IMR-90 (cell line): ENCODE data around the gene CDH23. TPM values are rescaled to one million over a fixed set of nuclear protein-coding genes. Genes with fewer than 3 reads are reported as not detected.

Experiments
- ATAC-seq: fragments of 200-7000 bp; cut with Tn5 transposase; 2 replicates; pipeline ENCODE4 v1.9.1; 2020; ENCODE audit warnings: low read depth, mild to moderate bottlenecking, moderate library complexity
- BruUV-seq: library from RNA; stranded (reverse); fragments of 400-500 nt; replicated peaks from 2 replicates; lab custom pipeline; 2021; lab: Mats Ljungman, UMichigan
- CTCF ChIA-PET: fragments of 300-600 bp; formaldehyde crosslinking; extraction: SDS; loops from one replicate; lab custom pipeline; 2021; ENCODE audit warnings: antibody characterized with exemption; lab: Yijun Ruan, JAX
- POLR2A ChIA-PET: fragments of 300-600 bp; sonication (Branson Sonifier 250); formaldehyde crosslinking; loops from one replicate; lab custom pipeline; 2022; ENCODE audit warnings: antibody characterized with exemption; ENCODE audit not compliant: unreplicated experiment; lab: Charles Lee
- DNase-seq: peaks from one replicate; pipeline ENCODE4 v3.0.0; 2013
- H2AFZ ChIP-seq: replicated peaks from 2 replicates; pipeline ENCODE3; 2013; ENCODE audit warnings: low read length, mild to moderate bottlenecking; ENCODE audit not compliant: poor library complexity
- H2AK5ac ChIP-seq: 2 replicates; pipeline ENCODE4 v1.6.1; 2013; ENCODE audit warnings: low read depth, low read length, inconsistent platforms
- H2AK9ac ChIP-seq: replicated peaks from 2 replicates; pipeline ENCODE3; 2013; ENCODE audit warnings: mild to moderate bottlenecking, low read depth, low read length, moderate library complexity; ENCODE audit not compliant: poor library complexity
- H2BK120ac ChIP-seq: 2 replicates; pipeline ENCODE4 v1.6.1; 2013; ENCODE audit warnings: low read depth, low read length, inconsistent platforms
- H2BK15ac ChIP-seq: 3 replicates; pipeline ENCODE4 v1.6.1; 2013; ENCODE audit warnings: low read depth, low read length, inconsistent platforms
- H2BK20ac ChIP-seq: 2 replicates; pipeline ENCODE4 v1.6.1; 2013; ENCODE audit warnings: low read depth, mild to moderate bottlenecking, inconsistent platforms, low read length, moderate library complexity
- H2BK5ac ChIP-seq: 2 replicates; pipeline ENCODE4 v1.6.1; 2013; ENCODE audit warnings: mild to moderate bottlenecking, low read depth, low read length, inconsistent platforms; ENCODE audit not compliant: poor library complexity, severe bottlenecking
- H3K14ac ChIP-seq: replicated peaks from 2 replicates; pipeline ENCODE4 v1.6.1; 2013; ENCODE audit warnings: low read depth, low read length, inconsistent platforms
- H3K18ac ChIP-seq: 2 replicates; pipeline ENCODE4 v1.6.1; 2013; ENCODE audit warnings: low read depth, low read length, control low read depth
- H3K23ac ChIP-seq: 2 replicates; pipeline ENCODE4 v1.6.1; 2013; ENCODE audit warnings: low read depth, low read length, inconsistent platforms
- H3K27ac ChIP-seq: 2 replicates; pipeline ENCODE4 v1.5.1; 2013; ENCODE audit warnings: mild to moderate bottlenecking, control low read depth, low read length; ENCODE audit not compliant: insufficient read depth
- H3K27me3 ChIP-seq: 2 replicates; pipeline ENCODE4 v1.6.1; 2013; ENCODE audit warnings: low read length; ENCODE audit not compliant: control insufficient read depth, insufficient read depth
- H3K36me3 ChIP-seq: 2 replicates; pipeline ENCODE4 v1.6.1; 2013; ENCODE audit warnings: low read length, mixed read lengths; ENCODE audit not compliant: control insufficient read depth, insufficient read depth
- H3K4ac ChIP-seq: 2 replicates; pipeline ENCODE4 v1.6.1; 2013; ENCODE audit warnings: low read depth, low read length, inconsistent platforms
- H3K4me1 ChIP-seq: 2 replicates; pipeline ENCODE4 v1.6.1; 2013; ENCODE audit warnings: low read length, mixed read lengths; ENCODE audit not compliant: control insufficient read depth, insufficient read depth
- H3K4me2 ChIP-seq: 2 replicates; pipeline ENCODE4 v1.6.1; 2013; ENCODE audit warnings: low read depth, mild to moderate bottlenecking, control low read depth, low read length, moderate library complexity
- H3K4me3 ChIP-seq: 2 replicates; pipeline ENCODE4 v1.5.1; 2013; ENCODE audit warnings: low read depth, mild to moderate bottlenecking, control low read depth, low read length, moderate library complexity; ENCODE audit not compliant: insufficient read depth
- H3K56ac ChIP-seq: 2 replicates; pipeline ENCODE4 v1.6.1; 2013; ENCODE audit warnings: low read length, inconsistent platforms; ENCODE audit not compliant: insufficient read depth; ENCODE audit errors: extremely low read depth
- H3K79me1 ChIP-seq, 2 experiments: 2 replicates each; pipeline ENCODE4 v1.6.1; 2013; ENCODE audit warnings: low read length in 2 of 2, inconsistent platforms in 1 of 2, low read depth in 1 of 2
- H3K9ac ChIP-seq: 2 replicates; pipeline ENCODE4 v1.6.1; 2013; ENCODE audit warnings: low read depth, low read length, control low read depth
- H3K9me1 ChIP-seq: 2 replicates; pipeline ENCODE4 v1.6.1; 2013; ENCODE audit warnings: low read length, inconsistent platforms; ENCODE audit not compliant: insufficient read depth
- H3K9me3 ChIP-seq: 2 replicates; pipeline ENCODE4 v1.6.1; 2013; ENCODE audit warnings: low read length; ENCODE audit not compliant: control insufficient read depth, insufficient read depth
- H4K20me1 ChIP-seq: 2 replicates; pipeline ENCODE4 v1.6.1; 2013; ENCODE audit warnings: low read length, inconsistent platforms; ENCODE audit not compliant: insufficient read depth
- H4K5ac ChIP-seq: 2 replicates; pipeline ENCODE4 v1.6.1; 2013; ENCODE audit warnings: mild to moderate bottlenecking, low read depth, low read length, control low read depth
- H4K8ac ChIP-seq, 2 experiments: 2 replicates each; pipeline ENCODE4 v1.6.1; 2013; ENCODE audit warnings: low read depth in 2 of 2, low read length in 2 of 2, control low read depth in 1 of 2, inconsistent platforms in 1 of 2
- H4K91ac ChIP-seq: 2 replicates; pipeline ENCODE4 v1.6.1; 2013; ENCODE audit warnings: low read depth, low read length, inconsistent platforms; ENCODE audit not compliant: insufficient read depth
- CEBPB ChIP-seq: IDR thresholded peaks from 2 replicates; pipeline ENCODE4 v1.6.1; 2012; ENCODE audit warnings: low read depth, low read length, improper control_type of control experiment
- ELK1 ChIP-seq: fragments of 150-350 bp; IDR thresholded peaks from 2 replicates; pipeline ENCODE4 v1.6.1; 2016; ENCODE audit warnings: low read depth, mild to moderate bottlenecking, low read length, moderate library complexity, borderline replicate concordance
- FOS ChIP-seq: fragments of 150-350 bp; IDR thresholded peaks from 2 replicates; pipeline ENCODE4 v1.6.1; 2016; ENCODE audit warnings: low read depth, low read length
- MAFK ChIP-seq: IDR thresholded peaks from 2 replicates; pipeline ENCODE4 v1.6.1; 2012; ENCODE audit warnings: low read depth, low read length, improper control_type of control experiment
- MAZ ChIP-seq: IDR thresholded peaks from 2 replicates; pipeline ENCODE4 v1.6.1; 2012; ENCODE audit warnings: low read depth, mild to moderate bottlenecking, low read length, improper control_type of control experiment, moderate library complexity, borderline replicate concordance
- MXI1 ChIP-seq: IDR thresholded peaks from 2 replicates; pipeline ENCODE4 v1.6.1; 2012; ENCODE audit warnings: low read depth, mild to moderate bottlenecking, low read length, moderate library complexity, borderline replicate concordance
- RAD21 ChIP-seq: IDR thresholded peaks from 2 replicates; pipeline ENCODE4 v1.6.1; 2012; ENCODE audit warnings: low read length, improper control_type of control experiment
- RCOR1 ChIP-seq: IDR thresholded peaks from 2 replicates; pipeline ENCODE4 v1.6.1; 2012; ENCODE audit warnings: mild to moderate bottlenecking, low read length, improper control_type of control experiment; ENCODE audit not compliant: insufficient replicate concordance
- RFX5 ChIP-seq: IDR thresholded peaks from 2 replicates; pipeline ENCODE4 v1.8.0; 2012; ENCODE audit warnings: low read depth, mild to moderate bottlenecking, low read length, moderate library complexity
- WGBS, 2 experiments: methylation state at CpG; one replicate each; pipeline versions ENCODE4 v1.1.5 to v1.1.7; 2013; ENCODE audit warnings: missing lambda C conversion rate in 2 of 2; ENCODE audit not compliant: insufficient read length in 1 of 2; ENCODE audit errors: extremely low coverage in 2 of 2; 5-methylcytosine and 5-hydroxymethylcytosine counted together
- dilution Hi-C: fragments of 300-500 bp; cut with HindIII; formaldehyde crosslinking; loops from one replicate; pipeline ENCODE4 v1.14.3; 2018; ENCODE audit warnings: low sequenced_read_pairs; ENCODE audit not compliant: unreplicated experiment
- in situ Hi-C: fragments of 300-500 bp; cut with MboI; formaldehyde crosslinking; loops from 3 replicates; pipeline ENCODE4 v1.14.3; 2019; ENCODE audit warnings: low sequenced_read_pairs, inconsistent platforms, mixed read lengths
- intact Hi-C: fragments of 100-400 bp; cut with micrococcal nuclease; formaldehyde crosslinking; loops from 2 replicates; pipeline ENCODE4 v1.10.0; 2022
- polyA plus RNA-seq, 3 experiments: library from polyadenylated mRNA; depleted of rRNA; stranded (reverse); fragments of >200 nt; gene quantifications; 2 replicates each; pipeline ENCODE4 v1.2.3, GENCODE V29; 2012; ENCODE audit warnings: low replicate concordance in 1 of 3
- total RNA-seq: library from RNA; depleted of rRNA; stranded (reverse); fragments of >200 nt; gene quantifications from 2 replicates; pipeline ENCODE4 v1.2.3, GENCODE V29; 2012

Gene CDH23
- total and polyA plus RNA-seq, 2 of the 4 experiments (the other 2 are of a cell fraction) = under 0.01 to 0.03 TPM

- Histone ChIP-seq H4K8ac (no peak overlapping the region), H3K4me2 (no peak overlapping the region), H3K9me1 (no peaks in the 10 kb centered on the region), H3K9ac (no peak overlapping the region), H2BK120ac (no peak overlapping the region), H3K79me1 (no peaks in the 10 kb centered on the region), H4K5ac (no peak overlapping the region), H2AK5ac (no peak overlapping the region), H3K4ac (no peak overlapping the region), H3K14ac (no peak overlapping the region), H3K27me3 (peaks cover 9% of the 10 kb centered on the region; the same call in 1 of the 2 replicates), H3K27ac (no peak overlapping the region), H2BK5ac (no peak overlapping the region), H3K4me1 (no peaks in the 10 kb centered on the region), H2BK15ac (no peak overlapping the region), H3K56ac (no peak overlapping the region), H4K91ac (no peak overlapping the region), H2BK20ac (no peak overlapping the region), H3K4me3 (no peak overlapping the region), H3K9me3 (peaks cover 5% of the 10 kb centered on the region; the same call in 1 of the 2 replicates), H3K18ac (no peak overlapping the region), H3K23ac (no peak overlapping the region), H2AK9ac (no peak overlapping the region), H4K20me1 (no peaks in the 10 kb centered on the region), H3K36me3 (no peaks in the 10 kb centered on the region), H2AFZ (no peak overlapping the region)
- TF ChIP-seq RAD21 (no peak), CEBPB (no peak), ELK1 (no peak), FOS (no peak), MXI1 (no peak), MAFK (no peak), MAZ (no peak), RCOR1 (no peak), RFX5 (no peak)
- CTCF ChIA-PET = no interaction called here
- dilution Hi-C loops (no loop called here), intact Hi-C loops (no loop called here), in situ Hi-C loops (no loop called here)
- no peak for DNase-seq
- POLR2A ChIA-PET = no interaction called here
- ATAC-seq = no peak
- no CpG with 5 or more reads among the region's 4 CpGs for WGBS, 2 experiments
- BruUV-seq = no TSS peak
Observed at GRCh38 chr10:71421075-71421434, 24.3 kb downstream of the CDH23 start.
